ENCODE data around the gene TMEM272. TPM values are rescaled to one million over a fixed set of nuclear protein-coding genes. Genes with fewer than 3 reads are reported as not detected.

TMEM272 gene
- polyA plus RNA-seq, 1 of the 3 experiments (the other 2 are of a cell fraction) = not detected

GRCh38 chr13:51772781-51773180, 72.2 kb downstream of the TMEM272 start (continued):
- TF ChIP-seq REST (IDR thresholded peaks at IDR 0.05; ENCODE audit: low read depth, low read length) = no peak

GRCh38 chr13:51772105-51772455, 72.9 kb downstream of the TMEM272 start:
- H3K27me3 ChIP-seq (ENCODE audit: insufficient read depth) = no peaks in the 10 kb centered on the region
- no peak overlapping the region for H3K4me3 ChIP-seq (ENCODE audit: low read depth in 2 of 2, low read length in 1 of 2)
- H3K4me2 ChIP-seq = no peak overlapping the region
- no peaks in the 10 kb centered on the region for H3K9me3 ChIP-seq
- 96% methylated on average over 9 of the region's 9 CpGs for WGBS (ENCODE audit: low lambda C conversion rate)
- no peaks in the 10 kb centered on the region for H3F3A ChIP-seq (replicated peaks; ENCODE audit: insufficient read depth)
- H3K79me2 ChIP-seq (ENCODE audit: insufficient read depth) = no peaks in the 10 kb centered on the region
- DNase-seq = no peak
- ChIA-PET POLR2A (interaction anchor here (0.8 to 1.1 kb wide), 2 partner anchors 7 to 14 kb away, joined by 3 to 4 read pairs; no protein-coding TSS in a partner anchor), CTCF (interaction anchor here (1.2 to 4.0 kb wide), 3 partner anchors 9 to 26 kb away, joined by 3 to 22 read pairs (median 4); no protein-coding TSS in a partner anchor)
- TF ChIP-seq MXI1 (IDR thresholded peaks at IDR 0.05; ENCODE audit: low read depth, low read length) = no peak
- no peak for TF ChIP-seq YY1 (IDR thresholded peaks at IDR 0.05; ENCODE audit: low read depth)
- no peaks in the 10 kb centered on the region for H4K20me1 ChIP-seq (ENCODE audit: insufficient read depth)
- peaks cover 0 to 7% of the 10 kb centered on the region in 2 experiments; a peak in 1 of 4 replicates for H3K4me1 ChIP-seq (ENCODE audit: control insufficient read depth in 1 of 2, insufficient read depth in 2 of 2, low read depth in 1 of 2, low read length in 1 of 2)
- no peak overlapping the region for H3K9ac ChIP-seq
- H3K27ac ChIP-seq (ENCODE audit: low read depth in 2 of 2, low read length in 1 of 2) = no peak overlapping the region
- H2AFZ ChIP-seq (ENCODE audit: low read depth) = no peak overlapping the region
- H3K36me3 ChIP-seq (replicated peaks in 1 of 2; ENCODE audit: control insufficient read depth in 1 of 2, insufficient read depth in 2 of 2, low read length in 1 of 2) = peaks cover 0 to under 1% of the 10 kb centered on the region in 2 experiments
- no peaks in the 10 kb centered on the region for H3K9me2 ChIP-seq

GRCh38 chr13:51771418-51772104, 73.4 kb downstream of the TMEM272 start:
- Histone ChIP-seq H3K9me2 (no peaks in the 10 kb centered on the region), H3K4me1 (ENCODE audit: control insufficient read depth in 1 of 2, insufficient read depth in 2 of 2, low read depth in 1 of 2, low read length in 1 of 2) (peaks cover 0 to 7% of the 10 kb centered on the region in 2 experiments; a peak in 1 of 4 replicates), H3K36me3 (replicated peaks in 1 of 2; ENCODE audit: control insufficient read depth in 1 of 2, insufficient read depth in 2 of 2, low read length in 1 of 2) (peaks cover under 1 to 5% of the 10 kb centered on the region in 2 experiments), H3K4me3 (ENCODE audit: low read depth in 2 of 2, low read length in 1 of 2) (no peak overlapping the region), H2AFZ (ENCODE audit: low read depth) (no peak overlapping the region), H3K9me3 (no peaks in the 10 kb centered on the region), H3K79me2 (ENCODE audit: insufficient read depth) (no peaks in the 10 kb centered on the region), H4K20me1 (ENCODE audit: insufficient read depth) (no peaks in the 10 kb centered on the region), H3K9ac (no peak overlapping the region), H3K27ac (ENCODE audit: low read depth in 2 of 2, low read length in 1 of 2) (no peak overlapping the region), H3F3A (replicated peaks; ENCODE audit: insufficient read depth) (no peaks in the 10 kb centered on the region), H3K27me3 (ENCODE audit: insufficient read depth) (no peaks in the 10 kb centered on the region), H3K4me2 (no peak overlapping the region)
- ChIA-PET CTCF (interaction anchor here (1.2 to 4.0 kb wide), 4 partner anchors 9 to 26 kb away, joined by 3 to 22 read pairs (median 4); no protein-coding TSS in a partner anchor), POLR2A (interaction anchor here (0.7 to 1.2 kb wide), 3 partner anchors 8 to 182 kb away, joined by 3 read pairs; no protein-coding TSS in a partner anchor)
- DNase-seq = no peak
- WGBS (ENCODE audit: low lambda C conversion rate) = 96% methylated on average over 17 of the region's 17 CpGs
- TF ChIP-seq RAD21 (IDR thresholded peaks at IDR 0.05; ENCODE audit: low read length) (peak; percentile 35), SMC3 (IDR thresholded peaks at IDR 0.05; ENCODE audit: low read depth, low read length) (peak; percentile 9; the same call in 1 of the 2 replicates), PBX3 (IDR thresholded peaks at IDR 0.05) (no peak), JUND (IDR thresholded peaks at IDR 0.05) (no peak), FOXM1 (IDR thresholded peaks at IDR 0.05; ENCODE audit: low read depth) (no peak), CTCF (IDR thresholded peaks at IDR 0.05) (no peak), NFIC (IDR thresholded peaks at IDR 0.05; ENCODE audit: borderline replicate concordance) (no peak), SIN3A (IDR thresholded peaks at IDR 0.05; ENCODE audit: borderline replicate concordance, low read depth, low read length) (no peak), TAF1 (IDR thresholded peaks at IDR 0.05; ENCODE audit: borderline replicate concordance, low read depth, low read length) (no peak), GABPA (IDR thresholded peaks at IDR 0.05; ENCODE audit: low read depth) (no peak), USF2 (IDR thresholded peaks at IDR 0.05; ENCODE audit: borderline replicate concordance, low read depth, low read length) (no peak)

All from SK-N-SH (cell line).